A549 (cell line): ENCODE data around the gene ENTREP1.

ENCODE experiments used
- CTCF ChIP-seq: fragments of >200 bp; sonication (Bioruptor Twin); formaldehyde crosslinking; IDR thresholded peaks from 3 replicates; pipeline ENCODE4 v1.5.1; 2016
- MAZ ChIP-seq: fragments of 150-350 bp; IDR thresholded peaks from 2 replicates; pipeline ENCODE4 v1.6.1; 2014; ENCODE audit warnings: antibody characterized with exemption, low read depth, low read length, borderline replicate concordance

GRCh38 chr9:69326261-69326660 is 1.2 kb downstream of the ENTREP1 start:
- no peak for TF ChIP-seq MAZ
- TF ChIP-seq CTCF: no peak
